Psoas muscle (tissue), 8 donors: ENCODE results near the gene SLITRK4. TPM values are rescaled to one million over a fixed set of nuclear protein-coding genes. Genes with fewer than 3 reads are reported as not detected.

Experiments
- ATAC-seq, 4 donors: fragments of 200-7000 bp; cut with Tn5 transposase; one replicate each; pipeline ENCODE4 v1.9.1; 2020; ENCODE audit warnings: moderate library complexity in 3 of 4, mild to moderate bottlenecking in 2 of 4
- DNase-seq, 2 donors: peaks; one replicate each; pipeline ENCODE4 v3.0.0-alpha.2; 2020
- H3K27ac ChIP-seq: fragments of 200-600 bp; one replicate; pipeline ENCODE4 v1.8.0; 2022
- H3K27me3 ChIP-seq, 3 donors: fragments of 200-600 bp in 1 of 3; one replicate each; pipeline versions ENCODE4 v1.6.1 to v1.8.0; 2013 to 2022; ENCODE audit warnings: low read length in 2 of 3, mild to moderate bottlenecking in 2 of 3, moderate library complexity in 1 of 3; ENCODE audit not compliant: insufficient read depth in 3 of 3
- H3K36me3 ChIP-seq, 2 donors: fragments of 200-600 bp in 1 of 2; one replicate each; pipeline versions ENCODE4 v1.6.1 to v1.8.0; 2013 to 2022; ENCODE audit warnings: low read depth in 1 of 2, mild to moderate bottlenecking in 1 of 2, moderate library complexity in 1 of 2; ENCODE audit not compliant: insufficient read depth in 1 of 2
- H3K4me1 ChIP-seq: fragments of 200-600 bp; one replicate; pipeline ENCODE4 v1.8.0; 2022
- H3K4me3 ChIP-seq: fragments of 200-600 bp; one replicate; pipeline ENCODE4 v1.8.0; 2022; ENCODE audit warnings: mild to moderate bottlenecking
- H3K9me3 ChIP-seq: fragments of 200-600 bp; one replicate; pipeline ENCODE4 v1.8.0; 2022
- CTCF ChIP-seq: fragments of 200-600 bp; IDR thresholded peaks from one replicate; pipeline ENCODE4 v1.8.0; 2022; ENCODE audit warnings: antibody characterized with exemption
- WGBS, 3 donors: extraction: QIAGEN DNeasy Blood & Tissue Kit; methylation state at CpG; one replicate each; pipeline versions ENCODE4 v1.1.6 to v1.1.7; 2013; 5-methylcytosine and 5-hydroxymethylcytosine counted together
- intact Hi-C, 2 donors: fragments of 100-400 bp; cut with DNase I; formaldehyde crosslinking; loops; one replicate each; pipeline versions ENCODE4 v1.11.0 to v1.14.2; 2022
- polyA plus RNA-seq, 3 donors: library from polyadenylated mRNA; stranded (reverse); fragments of 200-250 nt; gene quantifications; one replicate each; pipeline ENCODE4 v1.2.3, GENCODE V29; 2013
- total RNA-seq, 4 donors: library from RNA; stranded (reverse); fragmentation: NEBNext Ultra II Directional in 2 of 4; extraction: Animal tissue kit (Norgen Biotek cat#: 25700) in 2 of 4; gene quantifications; one replicate each; pipeline versions ENCODE4 v1.2.1 to v1.2.4, GENCODE V29; 2021 to 2023
- donor health status: healthy with polysubstance abuse.
- donor health status: DM: no; HTN: no; CAD: no; lungs with moderate emphysema.
- donor health status: Bipolar disorder and iron deficiency.
- donor health status: healthy.
- donor health status: DM: yes; HTN: yes; CAD: no.
- donor health status: DM: no; HTN: no; CAD: no.
- donor health status: DM: no; HTN: no; CAD: no.
- donor health status: DM: yes; HTN: yes; CAD: no.

SLITRK4 gene
- total and polyA plus RNA-seq, 7 donors, result 0.13 to 39.2 (median 14.2) TPM

DNA sequence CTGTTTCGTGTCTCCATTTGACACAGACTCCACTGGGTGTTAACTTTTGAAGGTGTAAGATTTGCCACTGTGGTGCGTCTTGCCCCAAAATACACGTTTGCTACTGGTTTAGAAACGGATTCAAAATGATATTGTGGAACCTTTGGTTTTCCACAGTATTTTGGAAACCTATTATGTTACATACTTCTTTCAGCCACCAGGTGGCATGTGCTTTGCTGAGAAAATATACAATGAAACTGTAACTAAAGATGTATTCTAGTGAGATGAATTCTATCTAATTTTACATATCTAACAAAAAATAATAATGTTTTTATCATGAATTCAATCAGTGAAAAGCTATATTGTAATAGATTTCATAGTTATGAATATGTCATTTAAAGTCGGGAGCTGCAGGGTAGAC lies 28.4 kb upstream of the SLITRK4 start:
- H3K9me3 ChIP-seq, result no peaks in the 10 kb centered on the region
- H3K4me1 ChIP-seq, result no peaks in the 10 kb centered on the region
- peak; percentile 43 for TF ChIP-seq CTCF
- DNase-seq (no peak), ATAC-seq (no peak)
- intact Hi-C loops, result no loop called here
- H3K27me3 ChIP-seq, result no peaks in the 10 kb centered on the region
- H3K36me3 ChIP-seq, result no peaks in the 10 kb centered on the region
- no peak overlapping the region for H3K27ac ChIP-seq
- 34 to 43% (median 37%) methylated on average over 5 of the region's 5 CpGs for WGBS, 3 donors
- no peak overlapping the region for H3K4me3 ChIP-seq

DNA sequence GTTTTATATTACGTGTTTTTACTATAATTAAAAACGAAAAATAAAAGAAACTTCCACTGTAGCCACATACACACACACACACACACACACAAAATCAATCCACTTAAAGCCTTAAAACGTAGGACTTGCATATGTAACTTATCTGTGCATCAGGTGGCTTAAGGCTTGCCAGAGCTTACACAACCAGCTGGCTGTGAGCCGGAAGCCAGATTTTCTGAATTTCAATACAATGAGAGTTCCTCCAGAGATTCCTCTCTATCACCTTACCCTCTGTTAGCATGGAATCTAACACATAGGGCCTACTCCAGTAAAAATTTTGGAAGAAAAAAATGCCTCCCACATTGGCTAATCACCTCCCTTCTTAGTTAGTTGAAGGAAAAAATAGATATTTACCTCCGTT lies 27.9 kb upstream of the SLITRK4 start:
- no peak overlapping the region for H3K27ac ChIP-seq
- no peaks in the 10 kb centered on the region for H3K9me3 ChIP-seq
- DNase-seq (no peak), ATAC-seq (no peak)
- no peaks in the 10 kb centered on the region for H3K4me1 ChIP-seq
- WGBS, 3 donors, result 48 to 51% (median 49%) methylated on average over 5 of the region's 5 CpGs
- intact Hi-C loops, result no loop called here
- no peaks in the 10 kb centered on the region for H3K27me3 ChIP-seq
- no peak for TF ChIP-seq CTCF
- H3K4me3 ChIP-seq, result no peak overlapping the region
- no peaks in the 10 kb centered on the region for H3K36me3 ChIP-seq

DNA sequence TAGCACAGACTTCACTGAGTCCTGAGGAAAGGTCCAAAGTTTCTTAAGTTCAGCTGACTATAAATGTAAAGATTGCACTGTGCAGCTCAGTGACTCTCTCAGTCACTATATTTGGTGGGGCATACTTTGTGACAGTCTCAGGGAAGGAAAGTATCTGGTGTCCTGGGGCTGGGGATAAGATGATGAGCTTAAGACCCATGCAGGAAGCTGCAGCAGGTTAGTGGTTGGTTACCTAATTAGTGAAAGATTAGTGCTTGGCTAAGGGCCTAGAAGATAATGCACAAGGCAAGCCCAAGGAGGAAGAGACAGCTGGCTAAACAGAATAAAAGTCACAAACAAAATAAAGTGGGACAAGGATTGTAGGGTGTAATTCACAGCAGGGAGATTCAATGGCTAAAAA lies 25.4 kb upstream of the SLITRK4 start:
- Histone ChIP-seq H3K9me3 (no peaks in the 10 kb centered on the region), H3K4me1 (no peaks in the 10 kb centered on the region), H3K27ac (no peak overlapping the region), H3K27me3 (no peaks in the 10 kb centered on the region), H3K4me3 (no peak overlapping the region), H3K36me3 (no peaks in the 10 kb centered on the region)
- ATAC-seq (no peak), DNase-seq (no peak)
- TF ChIP-seq CTCF, result no peak
- intact Hi-C loops, result no loop called here

- WGBS, 3 donors, result 18 to 25% (median 19%) methylated on average over 2 of the region's 2 CpGs
- Histone ChIP-seq H3K9me3 (no peaks in the 10 kb centered on the region), H3K4me3 (no peak overlapping the region), H3K4me1 (no peaks in the 10 kb centered on the region), H3K36me3 (no peaks in the 10 kb centered on the region), H3K27ac (no peak overlapping the region), H3K27me3 (no peaks in the 10 kb centered on the region)
- DNase-seq, result no peak
- ATAC-seq, result no peak
- intact Hi-C loops, result no loop called here
- TF ChIP-seq CTCF, result no peak
Observed at GRCh38 chrX:143648705-143649104, 12.8 kb upstream of the SLITRK4 start.

GRCh38 chrX:143642426-143642825 lies 6.5 kb upstream of the SLITRK4 start:
- no peaks in the 10 kb centered on the region for H3K27me3 ChIP-seq

More at GRCh38 chrX:143642426-143642825, 6.5 kb upstream of the SLITRK4 start:
- H3K4me1 ChIP-seq, result no peaks in the 10 kb centered on the region
- DNase-seq, result no peak
- no peak overlapping the region for H3K4me3 ChIP-seq
- no peak for ATAC-seq
- H3K9me3 ChIP-seq, result no peaks in the 10 kb centered on the region
- no peaks in the 10 kb centered on the region for H3K36me3 ChIP-seq
- TF ChIP-seq CTCF, result no peak
- H3K27ac ChIP-seq, result no peak overlapping the region
- WGBS, 3 donors, result 58 to 73% (median 68%) methylated on average over 3 of the region's 3 CpGs
- intact Hi-C loops, result no loop called here
